Caco-2 (cell line): ENCODE data around the gene GPR25. TPM values are rescaled to one million over a fixed set of nuclear protein-coding genes. Genes with fewer than 3 reads are reported as not detected.

Experiments
- BruUV-seq: library from RNA; stranded (reverse); fragments of 400-500 nt; replicated peaks from 2 replicates; lab custom pipeline; 2021; lab: Mats Ljungman, UMichigan
- CTCF ChIA-PET: fragments of 300-600 bp; sonication (Branson Sonifier 250); formaldehyde crosslinking; loops from one replicate; lab custom pipeline; 2022; ENCODE audit warnings: antibody characterized with exemption; lab: Charles Lee
- POLR2A ChIA-PET: fragments of 300-600 bp; sonication (Branson Sonifier 250); formaldehyde crosslinking; loops from one replicate; lab custom pipeline; 2022; ENCODE audit warnings: antibody characterized with exemption; lab: Charles Lee
- DNase-seq, 2 experiments: peaks; one replicate each; pipeline versions ENCODE4 v3.0.0 to v3.0.0-alpha.2; 2020 to 2022
- H3K27me3 ChIP-seq: replicated peaks from 2 replicates; pipeline ENCODE4 v1.6.0; 2011; ENCODE audit warnings: low read length; ENCODE audit not compliant: control insufficient read depth, insufficient read depth
- H3K36me3 ChIP-seq: 2 replicates; pipeline ENCODE4 v1.5.1; 2011; ENCODE audit warnings: low read length; ENCODE audit not compliant: control insufficient read depth, insufficient read depth
- H3K4me1 ChIP-seq: fragments of 250-450 bp; sonication (Bioruptor Pico); 2 replicates; pipeline ENCODE4 v1.5.1; 2020; ENCODE audit warnings: mild to moderate bottlenecking
- H3K4me3 ChIP-seq: 2 replicates; pipeline ENCODE4 v1.5.1; 2011; ENCODE audit warnings: low read depth, mild to moderate bottlenecking, control low read depth, low read length
- H3K9me3 ChIP-seq: fragments of 250-450 bp; sonication (Bioruptor Pico); 2 replicates; pipeline ENCODE4 v1.5.1; 2020; ENCODE audit warnings: mild to moderate bottlenecking, moderate library complexity
- H3K27ac Mint-ChIP-seq: one replicate; pipeline ENCODE4 v1.8.0; 2022; ENCODE audit warnings: mixed read lengths; ENCODE audit not compliant: unreplicated experiment
- H3K27me3 Mint-ChIP-seq: one replicate; pipeline ENCODE4 v1.8.0; 2022; ENCODE audit warnings: mixed read lengths; ENCODE audit not compliant: insufficient read depth, unreplicated experiment
- H3K36me3 Mint-ChIP-seq: one replicate; pipeline ENCODE4 v1.8.0; 2022; ENCODE audit warnings: mild to moderate bottlenecking, mixed read lengths; ENCODE audit not compliant: insufficient read depth, unreplicated experiment
- H3K4me1 Mint-ChIP-seq: one replicate; pipeline ENCODE4 v1.8.0; 2022; ENCODE audit warnings: low read depth, mixed read lengths; ENCODE audit not compliant: unreplicated experiment
- H3K4me3 Mint-ChIP-seq: one replicate; pipeline ENCODE4 v1.8.0; 2022; ENCODE audit warnings: mild to moderate bottlenecking, moderate library complexity, mixed read lengths; ENCODE audit not compliant: unreplicated experiment
- H3K9me3 Mint-ChIP-seq: one replicate; pipeline ENCODE4 v1.8.0; 2022; ENCODE audit warnings: mixed read lengths; ENCODE audit not compliant: unreplicated experiment
- CTCF ChIP-seq, 2 experiments: fragments of 200-600 bp in 1 of 2; IDR thresholded peaks; 1 replicate in 1 of 2; 2 replicates in 1 of 2; pipeline versions ENCODE4 v1.5.1 to v1.8.0; 2011 to 2022; ENCODE audit warnings: antibody characterized with exemption in 1 of 2, control low read depth in 1 of 2, inconsistent platforms in 1 of 2, low read depth in 1 of 2, low read length in 1 of 2, mild to moderate bottlenecking in 1 of 2, moderate library complexity in 1 of 2; ENCODE audit not compliant: insufficient read depth in 1 of 2, severe bottlenecking in 1 of 2, unreplicated experiment in 1 of 2
- intact Hi-C: fragments of 100-400 bp; cut with micrococcal nuclease; formaldehyde crosslinking; loops from one replicate; pipeline ENCODE4 v1.10.0; 2022; ENCODE audit not compliant: unreplicated experiment
- total RNA-seq: library from RNA; stranded (reverse); gene quantifications from 2 replicates; pipeline ENCODE4 v1.2.3, GENCODE V29; 2022

Gene GPR25
- total RNA-seq, 1 experiment from 2014 or later, result not detected

- Histone ChIP-seq H3K36me3 (peaks cover 22% of the 10 kb centered on the region), H3K27me3 (no peaks in the 10 kb centered on the region), H3K4me1 (peaks cover 4% of the 10 kb centered on the region; the same call in 1 of the 2 replicates), H3K4me3 (no peak overlapping the region), H3K9me3 (no peaks in the 10 kb centered on the region)
- Mint-ChIP-seq H3K4me3 (no peak overlapping the region), H3K9me3 (no peaks in the 10 kb centered on the region), H3K27me3 (no peaks in the 10 kb centered on the region), H3K4me1 (peaks cover 29% of the 10 kb centered on the region), H3K36me3 (peaks cover 97% of the 10 kb centered on the region), H3K27ac (peak overlapping the region; percentile 50)
- CTCF ChIA-PET, result interaction anchor here (1.1 kb wide), 1 partner anchor 68 kb away, joined by 3 read pairs; no protein-coding TSS in a partner anchor
- DNase-seq, result no peak
- POLR2A ChIA-PET, result interaction anchor here (0.7 to 1.4 kb wide), 5 partner anchors 8 to 25 kb away, joined by 3 to 14 read pairs (median 4); partner anchors contain the start of gene INAVA
- TF ChIP-seq CTCF (IDR thresholded peaks at IDR 0.05; ENCODE audit: insufficient read depth in 1 of 2, low read depth in 1 of 2, low read length in 1 of 2, severe bottlenecking in 1 of 2, unreplicated experiment in 1 of 2), result no peak
- intact Hi-C loops, result no loop called here
- BruUV-seq, result TSS peak; percentile 2
Observed at GRCh38 chr1:200904772-200905171, 32.0 kb downstream of the GPR25 start.

- Mint-ChIP-seq H3K4me3 (no peak overlapping the region), H3K27ac (peak overlapping the region; percentile 50), H3K9me3 (no peaks in the 10 kb centered on the region), H3K4me1 (peaks cover 27% of the 10 kb centered on the region), H3K36me3 (peaks cover 97% of the 10 kb centered on the region), H3K27me3 (no peaks in the 10 kb centered on the region)
- CTCF ChIA-PET, result no interaction called here
- POLR2A ChIA-PET, result interaction anchor here (0.9 to 1.4 kb wide), 3 partner anchors 9 to 15 kb away, joined by 3 to 14 read pairs (median 7); partner anchors contain the start of gene INAVA
- Histone ChIP-seq H3K4me3 (no peak overlapping the region), H3K36me3 (peaks cover 18% of the 10 kb centered on the region), H3K27me3 (no peaks in the 10 kb centered on the region), H3K9me3 (no peaks in the 10 kb centered on the region), H3K4me1 (peaks cover 3% of the 10 kb centered on the region; the same call in 1 of the 2 replicates)
- intact Hi-C loops, result no loop called here
- no peak for TF ChIP-seq CTCF (IDR thresholded peaks at IDR 0.05; ENCODE audit: insufficient read depth in 1 of 2, low read depth in 1 of 2, low read length in 1 of 2, severe bottlenecking in 1 of 2, unreplicated experiment in 1 of 2)
- BruUV-seq, result no TSS peak
- DNase-seq, result no peak
Observed at GRCh38 chr1:200905411-200906052, 32.8 kb downstream of the GPR25 start.

GRCh38 chr1:200906491-200906890 is 33.7 kb downstream of the GPR25 start:
- Histone ChIP-seq H3K27me3 (no peaks in the 10 kb centered on the region), H3K36me3 (peaks cover 12% of the 10 kb centered on the region), H3K4me3 (no peak overlapping the region), H3K9me3 (no peaks in the 10 kb centered on the region), H3K4me1 (peaks cover 3% of the 10 kb centered on the region; the same call in 1 of the 2 replicates)
- BruUV-seq, result no TSS peak
- intact Hi-C loops, result no loop called here
- POLR2A ChIA-PET, result interaction anchor here (2.0 kb wide), 1 partner anchor 10 kb away, joined by 17 read pairs; no protein-coding TSS in a partner anchor
- CTCF ChIA-PET, result no interaction called here
- H3K4me1 Mint-ChIP-seq, result peaks cover 18% of the 10 kb centered on the region
- no peak for TF ChIP-seq CTCF (IDR thresholded peaks at IDR 0.05; ENCODE audit: insufficient read depth in 1 of 2, low read depth in 1 of 2, low read length in 1 of 2, severe bottlenecking in 1 of 2, unreplicated experiment in 1 of 2)
- H3K9me3 Mint-ChIP-seq, result no peaks in the 10 kb centered on the region
- H3K27me3 Mint-ChIP-seq, result no peaks in the 10 kb centered on the region
- no peak overlapping the region for H3K4me3 Mint-ChIP-seq
- peaks cover 97% of the 10 kb centered on the region for H3K36me3 Mint-ChIP-seq
- H3K27ac Mint-ChIP-seq, result no peak overlapping the region
- DNase-seq, result no peak
